ENCODE results near the gene AP3B2.

- no peak for TF ChIP-seq POLR2AphosphoS5 (IDR thresholded peaks at IDR 0.05; ENCODE audit: low read depth, low read length)
- TF ChIP-seq SIN3A (IDR thresholded peaks at IDR 0.05; ENCODE audit: borderline replicate concordance, insufficient read depth, low read length) = no peak
These were observed 9.9 kb downstream of the AP3B2 start for GRCh38 chr15:82699726-82700125.
